Hematopoietic multipotent progenitor cell treated with erythropoietin and hydrocortisone succinate and interleukin-3 and kit ligand, for 8 days (in vitro differentiated cells): ENCODE data around the gene CYP8B1.
"Not testable (repeated sequence)": the region's sequence is repeated elsewhere in the genome, so short reads cannot be mapped to it uniquely, and the experiment has no call there.

Experiments
- DNase-seq: peaks from one replicate; pipeline ENCODE4 v3.0.0-alpha.2; 2015

The CYP8B1 gene

DNA sequence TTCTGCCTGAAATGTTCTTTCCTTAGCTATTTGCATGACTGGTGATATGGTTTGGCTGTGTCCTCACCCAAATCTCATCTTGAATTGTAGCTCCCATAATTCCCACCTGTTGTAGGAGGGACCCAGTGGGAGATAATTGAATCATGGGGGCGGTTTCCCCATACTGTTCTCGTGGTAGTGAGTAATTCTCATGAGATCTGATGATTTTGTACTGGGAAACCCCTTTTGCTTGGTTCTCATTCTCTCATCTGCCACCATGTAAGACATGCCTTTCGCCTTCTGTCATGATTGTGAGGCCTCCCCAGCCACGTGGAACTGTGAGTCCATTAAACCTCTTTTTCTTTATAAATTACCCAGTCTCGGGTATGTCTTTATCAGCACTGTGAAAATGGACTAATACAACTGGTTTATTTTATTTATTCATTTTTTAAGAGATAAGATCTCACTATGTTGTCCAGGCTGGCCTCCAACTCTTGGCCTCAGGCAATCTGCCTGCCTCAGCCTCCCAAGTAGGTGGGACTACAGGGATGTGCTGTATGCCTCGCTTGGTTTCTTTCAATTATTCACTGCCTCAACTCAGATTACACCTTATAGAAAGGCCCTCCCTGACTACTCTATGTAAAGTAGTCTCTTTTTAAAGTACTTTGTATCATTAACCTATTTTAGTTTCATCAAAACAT lies 7.7 kb upstream of the CYP8B1 start:
- not testable (repeated sequence) for DNase-seq

GRCh38 chr3:42880601-42881451 lies 5.1 kb upstream of the CYP8B1 start:
- DNase-seq, result peak; percentile 89

DNA sequence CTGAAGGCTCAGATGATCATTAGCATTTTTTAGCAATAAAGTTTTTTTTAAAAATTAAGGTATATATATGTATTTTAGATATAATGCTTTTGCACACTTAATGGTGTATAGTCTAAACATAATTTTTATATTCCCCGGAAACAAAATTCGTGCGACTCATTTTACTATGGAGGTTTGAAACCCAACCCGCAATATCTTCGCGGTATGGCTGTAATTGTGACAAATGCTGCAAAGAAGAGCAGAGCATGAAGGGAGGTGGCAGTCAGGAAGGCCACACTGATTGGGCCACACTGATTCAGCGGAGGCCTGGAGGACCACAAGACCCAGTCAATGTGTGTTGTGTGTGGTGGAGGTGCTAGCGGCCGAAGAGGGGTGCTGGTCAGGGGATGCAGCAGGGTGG lies 4.5 kb upstream of the CYP8B1 start:
- no peak for DNase-seq

DNA sequence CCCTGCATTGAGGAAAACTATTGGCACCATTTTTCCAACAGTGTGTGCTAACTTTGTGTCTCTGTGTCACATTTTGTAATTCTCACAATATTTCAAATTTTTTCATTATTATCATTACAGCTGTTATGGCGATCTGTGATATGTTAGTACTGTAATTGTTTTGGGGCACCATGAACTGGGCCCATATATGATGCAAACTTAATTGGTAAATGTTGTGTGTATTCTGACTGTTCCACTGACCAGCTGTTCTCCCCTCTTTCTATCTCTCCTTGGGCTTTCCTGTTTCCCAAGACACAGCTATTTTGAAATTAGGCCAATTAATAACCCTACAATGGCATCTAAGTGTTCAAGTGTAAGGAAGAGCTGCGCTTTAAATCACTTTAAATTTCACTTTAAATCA lies 2.2 kb upstream of the CYP8B1 start:
- DNase-seq, result no peak

GRCh38 chr3:42876940-42877720 lies 1.5 kb upstream of the CYP8B1 start:
- DNase-seq, result no peak

DNA sequence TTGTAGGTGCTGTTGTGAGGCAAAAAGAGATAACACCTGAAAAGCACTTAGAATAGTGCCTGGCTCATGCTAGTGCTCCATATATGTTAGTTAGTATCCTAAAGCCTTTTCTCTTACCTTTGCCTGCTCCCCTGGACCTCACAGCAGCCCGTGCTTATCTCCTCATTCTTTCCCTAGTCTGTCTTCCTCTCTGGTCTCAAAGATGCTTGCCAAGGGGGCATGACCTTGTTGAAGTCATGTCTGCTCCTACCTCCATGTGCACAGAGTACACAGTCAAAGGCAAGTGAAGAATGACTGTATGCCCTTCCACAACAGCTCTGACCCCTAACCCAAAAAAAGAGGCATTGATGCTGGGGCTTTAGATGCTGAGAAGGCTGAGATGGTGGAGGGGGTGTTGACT lies 722 bp upstream of the CYP8B1 start:
- DNase-seq, result no peak

- no peak for DNase-seq
These were observed 930 bp downstream of the CYP8B1 start for GRCh38 chr3:42874749-42875148.

DNA sequence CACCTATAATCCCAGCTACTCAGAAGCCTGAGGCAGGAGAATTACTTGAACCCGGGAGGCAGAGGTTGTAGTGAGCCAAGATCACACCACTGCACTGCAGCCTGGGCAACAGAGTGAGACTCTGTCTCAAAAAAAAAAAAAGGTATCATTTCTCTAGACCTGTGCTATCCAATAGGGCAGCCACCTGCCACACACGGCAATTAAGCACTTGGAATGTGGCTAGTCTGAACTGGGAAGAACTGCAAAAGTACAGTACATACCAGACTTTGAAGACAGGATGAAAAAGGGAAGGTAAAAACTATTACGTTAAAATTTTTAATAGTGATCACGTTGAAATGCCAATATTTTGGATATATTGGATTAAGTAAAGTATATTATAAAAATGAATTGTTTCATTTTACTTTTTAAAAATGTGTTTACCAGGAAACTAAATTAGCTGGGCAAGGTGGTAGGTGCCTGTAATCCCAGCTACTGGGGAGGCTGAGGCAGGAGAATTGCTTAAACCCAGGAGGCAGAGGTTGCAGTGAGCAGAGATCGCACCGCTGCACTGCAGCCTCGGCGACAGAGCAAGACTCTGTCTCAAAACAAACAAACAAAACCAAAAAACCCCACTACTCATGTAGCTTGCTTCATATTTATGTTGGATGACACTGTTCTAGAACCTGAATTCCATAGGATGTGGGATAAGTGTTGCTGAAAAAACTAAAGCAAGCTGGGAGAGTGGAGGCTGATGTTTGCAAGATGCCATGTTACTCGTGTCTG lies 2.3 kb downstream of the CYP8B1 start:
- no peak for DNase-seq

DNA sequence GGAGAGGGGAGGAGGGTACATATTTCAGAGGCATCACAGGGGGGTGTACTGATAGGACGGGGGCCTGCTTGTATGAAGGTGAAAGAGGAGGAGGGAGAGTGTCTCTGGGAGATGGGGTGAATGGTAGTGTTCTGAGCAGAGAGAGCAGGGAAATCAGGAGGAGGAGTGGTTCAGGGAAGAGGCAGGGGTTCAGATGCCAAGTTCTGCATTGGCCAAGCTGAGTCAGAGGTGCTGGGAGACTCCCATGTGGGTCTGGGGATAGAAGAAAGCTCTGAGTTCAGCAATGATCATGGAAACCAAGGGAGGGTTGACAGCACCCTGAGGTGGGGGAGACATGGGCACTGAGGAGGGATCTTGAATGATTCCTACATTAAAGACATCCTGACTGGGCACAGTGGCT lies 3.0 kb downstream of the CYP8B1 start:
- no peak for DNase-seq

GRCh38 chr3:42871592-42872196 lies 4.0 kb downstream of the CYP8B1 start:
- peak; percentile 71 for DNase-seq

DNA sequence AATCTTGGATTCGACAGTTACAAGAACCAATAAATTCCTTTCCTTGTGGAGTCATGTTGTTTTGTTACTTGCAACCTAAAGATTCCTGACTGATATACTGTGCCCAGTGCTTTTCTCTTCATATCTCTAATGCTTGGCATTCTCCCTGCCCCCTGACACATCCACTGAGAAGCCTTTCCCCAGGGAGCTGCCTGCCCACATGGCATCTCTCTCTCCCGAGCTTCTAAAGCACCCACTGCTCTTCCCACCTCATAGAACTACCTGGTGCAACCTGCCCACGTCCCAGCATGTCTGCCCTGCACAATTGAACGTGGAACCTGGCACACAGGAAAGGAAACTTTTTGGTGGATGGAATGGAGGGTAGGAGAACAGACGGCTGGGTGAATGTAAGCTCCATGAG lies 6.8 kb downstream of the CYP8B1 start:
- no peak for DNase-seq

- DNase-seq, result no peak
These were observed 8.5 kb downstream of the CYP8B1 start for GRCh38 chr3:42867138-42867537.

DNA sequence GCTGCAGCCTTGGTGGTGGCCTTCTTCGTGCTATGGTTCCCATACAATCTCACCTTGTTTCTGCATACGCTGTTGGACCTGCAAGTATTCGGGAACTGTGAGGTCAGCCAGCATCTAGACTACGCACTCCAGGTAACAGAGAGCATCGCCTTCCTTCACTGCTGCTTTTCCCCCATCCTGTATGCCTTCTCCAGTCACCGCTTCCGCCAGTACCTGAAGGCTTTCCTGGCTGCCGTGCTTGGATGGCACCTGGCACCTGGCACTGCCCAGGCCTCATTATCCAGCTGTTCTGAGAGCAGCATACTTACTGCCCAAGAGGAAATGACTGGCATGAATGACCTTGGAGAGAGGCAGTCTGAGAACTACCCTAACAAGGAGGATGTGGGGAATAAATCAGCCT lies 10.4 kb downstream of the CYP8B1 start:
- DNase-seq, result no peak

GRCh38 chr3:42864321-42864950 lies 11.2 kb downstream of the CYP8B1 start:
- DNase-seq, result no peak

DNA sequence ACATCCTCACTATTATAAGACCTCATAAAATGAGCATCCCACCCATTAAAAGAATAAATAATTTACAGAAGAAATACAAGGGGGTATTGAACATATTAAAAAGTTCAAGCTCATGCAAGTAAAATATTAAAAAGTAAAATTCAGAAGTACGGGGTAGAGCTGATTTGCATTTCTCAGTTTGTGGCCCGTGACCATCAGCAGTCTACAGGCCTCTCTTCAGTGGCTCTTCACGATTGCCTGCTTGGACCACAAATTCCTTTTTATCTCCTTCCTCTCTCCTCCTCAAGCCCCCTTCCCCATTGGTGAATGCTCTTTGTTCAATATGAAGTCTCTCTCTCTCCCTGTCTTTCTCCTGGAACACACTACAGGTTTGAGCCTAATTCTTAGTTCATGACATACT lies 19.1 kb downstream of the CYP8B1 start:
- no peak for DNase-seq

DNA sequence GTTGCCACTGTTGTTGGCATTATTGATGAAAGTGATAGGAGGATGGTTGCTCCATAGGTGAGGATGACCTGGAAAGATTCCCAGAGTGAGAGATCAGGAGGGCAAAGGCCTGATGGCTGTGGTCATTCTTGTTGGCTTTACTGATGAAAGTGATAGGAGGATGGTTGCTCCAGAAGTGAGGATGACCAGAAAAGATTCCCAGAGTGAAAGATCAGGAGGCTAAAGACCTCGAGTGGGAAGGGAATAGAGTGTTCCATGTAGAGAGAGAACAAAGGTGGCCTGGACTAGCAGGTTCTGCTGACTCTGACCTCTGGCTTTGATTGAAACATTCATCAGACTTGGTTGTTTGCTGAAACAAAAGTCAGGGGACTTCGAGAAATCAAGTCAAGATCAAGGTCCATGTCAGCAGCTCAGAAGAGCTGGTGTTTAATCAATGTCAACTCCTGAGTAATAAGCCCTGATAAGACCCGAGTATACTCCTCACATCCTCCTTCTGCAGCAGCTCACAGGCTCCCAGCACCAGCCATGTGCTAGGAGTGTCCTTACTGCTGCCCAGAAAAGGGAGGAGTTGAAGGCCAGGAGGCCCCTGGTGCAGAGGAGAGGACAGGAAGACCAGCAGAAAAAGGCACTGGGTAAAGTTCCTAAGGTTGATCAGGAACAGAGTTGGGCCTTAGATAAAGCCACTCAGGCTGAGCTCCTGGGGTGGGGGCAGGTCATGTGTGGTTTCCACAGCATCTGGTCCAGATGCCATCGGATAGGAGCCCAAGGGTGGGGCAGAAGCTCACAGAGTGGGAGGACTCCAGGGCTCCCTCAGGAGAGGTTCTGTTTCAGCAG lies 19.9 kb downstream of the CYP8B1 start:
- peak; percentile 93 for DNase-seq

DNA sequence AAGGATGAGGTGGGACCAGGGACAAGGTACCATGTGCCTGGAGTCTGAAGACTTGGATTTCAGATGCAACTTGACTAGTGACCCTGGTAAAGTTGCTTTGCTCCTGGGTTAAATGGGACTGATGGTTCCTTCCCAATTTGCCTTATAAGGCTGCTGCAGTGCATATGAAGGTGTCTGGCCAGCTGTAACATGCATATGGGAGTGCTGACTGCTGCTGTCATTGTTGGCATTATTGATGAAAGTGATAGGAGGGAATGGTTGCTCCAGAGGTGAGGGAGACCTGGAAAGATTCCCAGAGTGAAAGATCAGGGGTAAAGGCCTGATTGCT lies 20.5 kb downstream of the CYP8B1 start:
- no peak for DNase-seq

DNA sequence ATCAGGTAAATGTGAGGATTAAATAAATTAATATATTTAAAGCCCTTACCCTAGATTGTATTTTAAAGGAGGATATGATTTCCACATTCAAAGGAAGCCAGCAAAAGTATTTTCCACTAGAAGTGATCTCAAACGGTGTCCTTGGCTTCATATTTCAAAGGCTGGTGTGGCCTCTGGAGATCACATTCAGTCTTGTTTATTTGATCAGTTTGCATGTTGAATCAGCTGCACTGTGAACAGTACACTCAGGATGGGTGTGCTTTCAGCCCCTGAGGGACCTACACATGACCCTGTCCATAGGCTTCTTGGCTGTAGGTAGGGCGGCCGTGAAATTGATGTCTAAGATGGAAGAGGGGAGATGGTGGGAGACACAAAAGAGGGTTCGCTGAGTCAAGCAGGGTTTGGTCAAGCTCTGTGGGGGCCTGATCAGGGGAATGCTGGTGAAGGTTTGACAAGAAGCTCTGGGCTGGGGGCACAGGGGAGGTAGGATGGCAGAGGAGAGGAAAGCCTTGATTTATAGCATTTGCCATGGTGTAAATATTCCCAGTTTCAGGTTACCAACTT lies 21.9 kb downstream of the CYP8B1 start:
- no peak for DNase-seq

GRCh38 chr3:42853056-42853455 lies 22.6 kb downstream of the CYP8B1 start:
- DNase-seq, result no peak

- DNase-seq, result peak; percentile 94
These were observed 23.2 kb downstream of the CYP8B1 start for GRCh38 chr3:42852441-42852840.
